ENCODE results near the gene CRYL1.

DNA sequence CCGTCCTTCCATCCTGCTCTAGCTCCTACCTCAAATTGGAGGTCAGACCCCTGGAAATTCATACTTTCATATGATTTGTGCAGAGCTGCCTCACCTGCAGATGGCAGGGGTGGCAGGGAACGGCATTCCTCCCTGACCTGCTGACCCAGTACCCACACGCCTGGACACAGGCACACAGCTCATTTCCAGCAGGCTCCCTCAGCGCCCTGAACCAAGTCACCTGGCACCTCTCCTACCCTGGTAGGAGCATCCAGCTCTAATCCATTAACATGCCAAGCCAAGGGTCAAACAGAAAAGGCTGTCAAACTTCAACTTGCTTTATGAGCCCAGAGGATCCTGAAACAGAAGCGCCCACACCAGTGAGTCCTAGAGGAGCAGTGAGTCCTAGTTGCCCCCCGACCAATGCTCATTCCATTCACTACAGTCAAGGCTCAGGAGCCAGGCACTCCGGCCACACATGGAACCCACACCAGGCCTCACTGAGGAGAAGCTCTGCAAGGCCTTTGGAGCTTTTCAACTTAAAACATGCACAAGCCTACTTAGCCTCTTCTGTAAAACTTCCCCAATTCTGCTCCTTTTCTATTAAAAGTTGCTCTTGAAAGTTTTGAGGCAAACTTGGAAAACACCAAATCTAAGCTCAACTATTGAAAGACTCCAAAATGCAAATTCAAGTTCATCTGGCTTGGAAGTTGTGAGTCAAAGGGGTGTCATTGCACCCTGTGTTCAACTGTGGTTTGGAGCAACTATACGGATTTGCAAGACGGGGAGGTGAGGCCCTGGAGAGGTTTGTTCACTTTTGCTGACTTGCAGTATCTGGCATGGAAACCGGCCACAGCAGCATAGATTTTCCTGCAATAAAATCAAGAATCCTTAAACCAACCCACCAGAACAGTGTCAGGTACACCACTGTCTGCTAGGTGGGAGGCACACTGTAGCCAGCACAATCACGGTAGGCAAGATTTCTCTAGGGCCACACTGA lies 96.7 kb downstream of the CRYL1 start:
- TF ChIP-seq POLR2A (IDR thresholded peaks at IDR 0.05; ENCODE audit: extremely low read depth, insufficient read length) (no peak), MYC (IDR thresholded peaks at IDR 0.05; ENCODE audit: low read depth, low read length) (no peak)
- TF ChIP-seq, protein P1, sequence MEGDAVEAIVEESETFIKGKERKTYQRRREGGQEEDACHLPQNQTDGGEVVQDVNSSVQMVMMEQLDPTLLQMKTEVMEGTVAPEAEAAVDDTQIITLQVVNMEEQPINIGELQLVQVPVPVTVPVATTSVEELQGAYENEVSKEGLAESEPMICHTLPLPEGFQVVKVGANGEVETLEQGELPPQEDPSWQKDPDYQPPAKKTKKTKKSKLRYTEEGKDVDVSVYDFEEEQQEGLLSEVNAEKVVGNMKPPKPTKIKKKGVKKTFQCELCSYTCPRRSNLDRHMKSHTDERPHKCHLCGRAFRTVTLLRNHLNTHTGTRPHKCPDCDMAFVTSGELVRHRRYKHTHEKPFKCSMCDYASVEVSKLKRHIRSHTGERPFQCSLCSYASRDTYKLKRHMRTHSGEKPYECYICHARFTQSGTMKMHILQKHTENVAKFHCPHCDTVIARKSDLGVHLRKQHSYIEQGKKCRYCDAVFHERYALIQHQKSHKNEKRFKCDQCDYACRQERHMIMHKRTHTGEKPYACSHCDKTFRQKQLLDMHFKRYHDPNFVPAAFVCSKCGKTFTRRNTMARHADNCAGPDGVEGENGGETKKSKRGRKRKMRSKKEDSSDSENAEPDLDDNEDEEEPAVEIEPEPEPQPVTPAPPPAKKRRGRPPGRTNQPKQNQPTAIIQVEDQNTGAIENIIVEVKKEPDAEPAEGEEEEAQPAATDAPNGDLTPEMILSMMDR (IDR thresholded peaks at IDR 0.05; ENCODE audit: low read depth, low read length), result no peak
- TF ChIP-seq, protein P2, sequence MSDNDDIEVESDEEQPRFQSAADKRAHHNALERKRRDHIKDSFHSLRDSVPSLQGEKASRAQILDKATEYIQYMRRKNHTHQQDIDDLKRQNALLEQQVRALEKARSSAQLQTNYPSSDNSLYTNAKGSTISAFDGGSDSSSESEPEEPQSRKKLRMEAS (IDR thresholded peaks at IDR 0.05; ENCODE audit: low read depth, low read length), result no peak

Data from NB4 (cell line).